HEK293T (cell line): ENCODE data around the gene MEGF8.

Experiments used
- ARNT ChIP-seq: fragments of 450-650 bp; IDR thresholded peaks from 2 replicates; pipeline ENCODE4 v1.6.1; 2017; ENCODE audit warnings: mild to moderate bottlenecking
- BHLHE40 ChIP-seq: fragments of 450-650 bp; IDR thresholded peaks from 2 replicates; pipeline ENCODE4 v1.6.1; 2016; ENCODE audit warnings: mild to moderate bottlenecking, moderate library complexity, borderline replicate concordance
- CTBP1 ChIP-seq: fragments of 450-650 bp; IDR thresholded peaks from 2 replicates; pipeline ENCODE4 v1.6.1; 2016; ENCODE audit warnings: borderline replicate concordance
- ELF4 ChIP-seq: fragments of 450-650 bp; IDR thresholded peaks from 2 replicates; pipeline ENCODE4 v1.6.1; 2017; ENCODE audit warnings: antibody characterized with exemption
- HDGF ChIP-seq: fragments of 450-650 bp; IDR thresholded peaks from 2 replicates; pipeline ENCODE4 v1.6.1; 2017; ENCODE audit warnings: antibody characterized with exemption, borderline replicate concordance
- NFRKB ChIP-seq: fragments of 450-650 bp; IDR thresholded peaks from 2 replicates; pipeline ENCODE4 v1.6.1; 2016; ENCODE audit warnings: mild to moderate bottlenecking, moderate library complexity
- PKNOX1 ChIP-seq: fragments of 450-650 bp; IDR thresholded peaks from 2 replicates; pipeline ENCODE4 v1.6.1; 2016
- SP1 ChIP-seq: fragments of 450-650 bp; IDR thresholded peaks from 2 replicates; pipeline ENCODE4 v1.6.1; 2017
- SUZ12 ChIP-seq: fragments of 450-650 bp; IDR thresholded peaks from 2 replicates; pipeline ENCODE4 v1.6.1; 2016; ENCODE audit warnings: mild to moderate bottlenecking

GRCh38 chr19:42374826-42375376 is 49.5 kb downstream of the MEGF8 start:
- no peak for TF ChIP-seq ARNT
- no peak for TF ChIP-seq ELF4
- no peak for TF ChIP-seq BHLHE40
- no peak for TF ChIP-seq HDGF
- TF ChIP-seq SP1, result no peak
- TF ChIP-seq SUZ12, result no peak
- no peak for TF ChIP-seq NFRKB
- no peak for TF ChIP-seq PKNOX1
- TF ChIP-seq CTBP1, result no peak
